Measurements from ENCODE around the gene RBMS3. TPM values are rescaled to one million over a fixed set of nuclear protein-coding genes. Genes with fewer than 3 reads are reported as not detected.

Gene RBMS3
- total RNA-seq, 1 donor from 2014 or later = 33.0 TPM

DNA sequence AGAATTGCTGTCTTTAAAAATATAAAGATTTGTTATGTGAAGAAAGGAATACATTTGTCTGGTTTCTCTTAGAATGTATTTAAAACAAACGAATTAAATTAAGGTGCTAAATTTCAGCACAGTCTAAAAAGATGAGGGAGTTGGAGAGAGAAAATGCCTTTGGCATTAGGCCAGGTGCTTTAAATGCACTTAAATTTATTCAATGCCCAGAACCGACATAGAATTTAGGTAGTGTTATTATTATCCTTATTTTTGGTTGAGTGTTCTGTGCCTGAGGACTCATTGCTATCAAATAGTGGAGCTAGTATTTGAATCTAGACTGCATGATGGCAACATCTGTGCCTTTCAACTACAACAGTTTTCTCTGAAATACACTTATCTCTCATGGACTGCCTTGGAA is 287.5 kb downstream of the RBMS3 start:
- FAIRE-seq = peak; percentile 55
- peaks cover 14% of the 10 kb centered on the region for H3K79me2 ChIP-seq (ENCODE audit: insufficient read depth, low read length)

DNA sequence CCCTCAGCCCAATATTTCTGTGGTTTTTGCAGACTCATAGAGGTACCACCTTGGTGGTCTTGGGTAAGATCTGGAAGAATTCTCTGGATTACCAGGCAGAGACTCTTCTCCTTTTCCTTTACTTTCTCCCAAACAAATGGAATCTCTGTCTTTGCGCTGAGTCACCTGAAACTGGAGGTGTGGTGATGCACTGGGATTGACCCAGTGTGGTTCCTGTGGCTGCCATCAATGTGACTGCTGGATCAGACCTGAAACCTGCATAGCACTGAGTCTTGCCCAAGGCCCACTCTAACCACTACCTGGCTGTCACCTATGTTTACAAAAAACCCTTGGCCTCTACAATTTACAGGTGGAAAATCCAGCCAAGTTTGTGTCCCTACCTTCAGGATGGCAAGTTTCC is 295.3 kb downstream of the RBMS3 start:
- H3K4me1 Mint-ChIP-seq (ENCODE audit: low read depth, unreplicated experiment) = peaks cover 3% of the 10 kb centered on the region
- Histone ChIP-seq H3K27ac (ENCODE audit: low read depth, low read length) (no peak overlapping the region), H3K36me3 (ENCODE audit: insufficient read depth, low read length) (no peaks in the 10 kb centered on the region), H3K27me3 (ENCODE audit: insufficient read depth, low read length) (no peaks in the 10 kb centered on the region), H3K4me2 (ENCODE audit: low read length) (no peak overlapping the region), H3K4me1 (ENCODE audit: insufficient read depth, low read length) (no peaks in the 10 kb centered on the region), H3K9ac (ENCODE audit: low read length) (no peak overlapping the region), H3K4me3 (ENCODE audit: insufficient read depth, low read depth, low read length) (no peak overlapping the region), H4K20me1 (ENCODE audit: insufficient read depth, low read length) (peaks cover 23% of the 10 kb centered on the region), H2AFZ (ENCODE audit: low read depth, low read length) (no peak overlapping the region), H3K9me3 (ENCODE audit: insufficient read depth, low read depth, low read length) (no peaks in the 10 kb centered on the region), H3K79me2 (ENCODE audit: insufficient read depth, low read length) (peaks cover 29% of the 10 kb centered on the region)
- H3K4me3 Mint-ChIP-seq (ENCODE audit: unreplicated experiment) = no peak overlapping the region
- FAIRE-seq (no peak), DNase-seq (ENCODE audit: low read depth) (no peak)
- no peak overlapping the region for H3K27ac Mint-ChIP-seq (ENCODE audit: unreplicated experiment)
- H3K9me3 Mint-ChIP-seq (ENCODE audit: unreplicated experiment) = peaks cover 1% of the 10 kb centered on the region
- TF ChIP-seq, protein P1, sequence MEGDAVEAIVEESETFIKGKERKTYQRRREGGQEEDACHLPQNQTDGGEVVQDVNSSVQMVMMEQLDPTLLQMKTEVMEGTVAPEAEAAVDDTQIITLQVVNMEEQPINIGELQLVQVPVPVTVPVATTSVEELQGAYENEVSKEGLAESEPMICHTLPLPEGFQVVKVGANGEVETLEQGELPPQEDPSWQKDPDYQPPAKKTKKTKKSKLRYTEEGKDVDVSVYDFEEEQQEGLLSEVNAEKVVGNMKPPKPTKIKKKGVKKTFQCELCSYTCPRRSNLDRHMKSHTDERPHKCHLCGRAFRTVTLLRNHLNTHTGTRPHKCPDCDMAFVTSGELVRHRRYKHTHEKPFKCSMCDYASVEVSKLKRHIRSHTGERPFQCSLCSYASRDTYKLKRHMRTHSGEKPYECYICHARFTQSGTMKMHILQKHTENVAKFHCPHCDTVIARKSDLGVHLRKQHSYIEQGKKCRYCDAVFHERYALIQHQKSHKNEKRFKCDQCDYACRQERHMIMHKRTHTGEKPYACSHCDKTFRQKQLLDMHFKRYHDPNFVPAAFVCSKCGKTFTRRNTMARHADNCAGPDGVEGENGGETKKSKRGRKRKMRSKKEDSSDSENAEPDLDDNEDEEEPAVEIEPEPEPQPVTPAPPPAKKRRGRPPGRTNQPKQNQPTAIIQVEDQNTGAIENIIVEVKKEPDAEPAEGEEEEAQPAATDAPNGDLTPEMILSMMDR (IDR thresholded peaks at IDR 0.05; ENCODE audit: insufficient read depth, low read depth, low read length) = no peak
- TF ChIP-seq EZH2 (IDR thresholded peaks at IDR 0.05; ENCODE audit: insufficient read depth, low read length) = no peak
- H3K27me3 Mint-ChIP-seq (ENCODE audit: low read depth, unreplicated experiment) = no peaks in the 10 kb centered on the region
- no peaks in the 10 kb centered on the region for H3K36me3 Mint-ChIP-seq (ENCODE audit: low read depth, unreplicated experiment)

More for the DNA sequence above, 287.5 kb downstream of the RBMS3 start:
- no peak overlapping the region for H3K4me2 ChIP-seq (ENCODE audit: low read length)
- no peak overlapping the region for H3K9ac ChIP-seq (ENCODE audit: low read length)
- TF ChIP-seq EZH2 (IDR thresholded peaks at IDR 0.05; ENCODE audit: insufficient read depth, low read length) = no peak
- TF ChIP-seq, protein P1 (IDR thresholded peaks at IDR 0.05; ENCODE audit: insufficient read depth, low read depth, low read length) = no peak
- H3K4me3 ChIP-seq (ENCODE audit: insufficient read depth, low read depth, low read length) = no peak overlapping the region
- no peak overlapping the region for H3K27ac ChIP-seq (ENCODE audit: low read depth, low read length)
- H2AFZ ChIP-seq (ENCODE audit: low read depth, low read length) = no peak overlapping the region
- Mint-ChIP-seq H3K36me3 (ENCODE audit: low read depth, unreplicated experiment) (no peaks in the 10 kb centered on the region), H3K4me3 (ENCODE audit: unreplicated experiment) (no peak overlapping the region), H3K9me3 (ENCODE audit: unreplicated experiment) (no peaks in the 10 kb centered on the region), H3K27me3 (ENCODE audit: low read depth, unreplicated experiment) (no peaks in the 10 kb centered on the region), H3K4me1 (ENCODE audit: low read depth, unreplicated experiment) (peaks cover 7% of the 10 kb centered on the region), H3K27ac (ENCODE audit: unreplicated experiment) (no peak overlapping the region)
- H4K20me1 ChIP-seq (ENCODE audit: insufficient read depth, low read length) = peaks cover 5% of the 10 kb centered on the region
- no peaks in the 10 kb centered on the region for H3K4me1 ChIP-seq (ENCODE audit: insufficient read depth, low read length)
- no peaks in the 10 kb centered on the region for H3K36me3 ChIP-seq (ENCODE audit: insufficient read depth, low read length)
- H3K27me3 ChIP-seq (ENCODE audit: insufficient read depth, low read length) = no peaks in the 10 kb centered on the region
- DNase-seq (ENCODE audit: low read depth) = no peak
- no peaks in the 10 kb centered on the region for H3K9me3 ChIP-seq (ENCODE audit: insufficient read depth, low read depth, low read length)

GRCh38 chr3:29576675-29577074 is 295.8 kb downstream of the RBMS3 start:
- Mint-ChIP-seq H3K27ac (ENCODE audit: unreplicated experiment) (no peak overlapping the region), H3K27me3 (ENCODE audit: low read depth, unreplicated experiment) (no peaks in the 10 kb centered on the region), H3K4me1 (ENCODE audit: low read depth, unreplicated experiment) (peaks cover 7% of the 10 kb centered on the region), H3K36me3 (ENCODE audit: low read depth, unreplicated experiment) (no peaks in the 10 kb centered on the region), H3K4me3 (ENCODE audit: unreplicated experiment) (no peak overlapping the region), H3K9me3 (ENCODE audit: unreplicated experiment) (peaks cover 1% of the 10 kb centered on the region)
- no peak for DNase-seq (ENCODE audit: low read depth)
- Histone ChIP-seq H3K4me1 (ENCODE audit: insufficient read depth, low read length) (no peaks in the 10 kb centered on the region), H4K20me1 (ENCODE audit: insufficient read depth, low read length) (peaks cover 23% of the 10 kb centered on the region), H2AFZ (ENCODE audit: low read depth, low read length) (no peak overlapping the region), H3K36me3 (ENCODE audit: insufficient read depth, low read length) (no peaks in the 10 kb centered on the region), H3K79me2 (ENCODE audit: insufficient read depth, low read length) (peaks cover 26% of the 10 kb centered on the region), H3K4me3 (ENCODE audit: insufficient read depth, low read depth, low read length) (no peak overlapping the region), H3K9me3 (ENCODE audit: insufficient read depth, low read depth, low read length) (no peaks in the 10 kb centered on the region), H3K27me3 (ENCODE audit: insufficient read depth, low read length) (no peaks in the 10 kb centered on the region), H3K27ac (ENCODE audit: low read depth, low read length) (no peak overlapping the region), H3K9ac (ENCODE audit: low read length) (no peak overlapping the region), H3K4me2 (ENCODE audit: low read length) (no peak overlapping the region)
- TF ChIP-seq, protein P1 (IDR thresholded peaks at IDR 0.05; ENCODE audit: insufficient read depth, low read depth, low read length) = no peak
- no peak for TF ChIP-seq EZH2 (IDR thresholded peaks at IDR 0.05; ENCODE audit: insufficient read depth, low read length)
- no peak for FAIRE-seq
